Cortex of kidney (tissue), 1 donor: ENCODE measurements around the gene TIMM22.

Experiments used
- DNase-seq: peaks from one replicate; lab custom pipeline; 2025; lab: John Stamatoyannopoulos, UW

TIMM22 gene

DNA sequence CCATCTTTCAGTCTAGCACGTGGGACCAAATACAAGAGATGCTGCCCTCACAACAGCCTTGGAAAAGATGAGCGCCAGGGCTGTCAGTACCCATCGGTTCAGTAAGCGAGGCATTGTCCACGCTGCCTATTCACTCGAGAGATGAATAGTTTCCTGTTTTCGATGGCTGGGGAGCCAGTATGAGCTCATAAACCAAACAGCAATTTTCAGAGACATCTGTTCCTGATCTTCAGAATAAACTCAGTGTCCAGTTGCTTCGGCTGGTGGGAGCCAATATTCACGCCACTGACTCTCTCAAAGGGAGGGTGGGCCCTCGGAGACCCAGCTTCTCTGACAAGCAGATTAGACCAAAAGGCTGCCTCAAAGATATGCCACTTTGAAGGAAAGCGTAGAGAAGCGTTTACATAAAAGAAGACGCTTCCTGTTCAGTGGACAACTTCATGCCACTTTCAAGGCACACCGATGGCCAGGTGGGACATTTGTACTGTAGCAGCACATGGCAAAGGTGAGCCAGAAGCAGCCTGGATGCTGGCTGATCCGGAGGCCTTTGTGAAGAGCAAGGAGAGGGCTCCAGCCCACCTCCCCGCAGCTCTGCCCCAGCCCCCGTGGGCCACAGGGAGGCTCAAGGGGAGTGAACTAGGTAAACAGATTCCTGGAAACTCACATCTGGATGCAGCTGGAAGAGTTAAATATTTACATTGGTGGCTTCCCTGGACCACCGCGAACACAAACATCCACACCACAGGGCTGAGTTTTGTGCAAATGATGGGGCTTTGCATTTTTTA, 6.0 kb downstream of the TIMM22 start:
- no peak for DNase-seq

DNA sequence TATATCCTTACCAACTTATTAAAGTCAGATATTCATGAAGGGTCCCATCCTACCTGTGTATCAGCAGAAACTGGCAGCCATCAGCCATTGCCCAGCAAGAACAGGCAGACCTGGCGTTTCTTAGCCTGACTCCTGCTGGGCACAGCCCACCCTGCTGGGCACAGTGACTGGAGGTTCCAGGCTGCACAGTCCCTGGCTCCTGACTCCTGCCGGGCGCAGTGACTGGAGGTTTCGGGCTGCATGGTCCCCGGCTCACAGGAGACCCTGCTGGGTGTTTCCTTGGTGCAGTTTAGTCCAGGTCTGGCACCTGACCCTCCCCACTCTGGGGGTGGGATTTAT, 6.7 kb downstream of the TIMM22 start:
- DNase-seq = no peak

DNA sequence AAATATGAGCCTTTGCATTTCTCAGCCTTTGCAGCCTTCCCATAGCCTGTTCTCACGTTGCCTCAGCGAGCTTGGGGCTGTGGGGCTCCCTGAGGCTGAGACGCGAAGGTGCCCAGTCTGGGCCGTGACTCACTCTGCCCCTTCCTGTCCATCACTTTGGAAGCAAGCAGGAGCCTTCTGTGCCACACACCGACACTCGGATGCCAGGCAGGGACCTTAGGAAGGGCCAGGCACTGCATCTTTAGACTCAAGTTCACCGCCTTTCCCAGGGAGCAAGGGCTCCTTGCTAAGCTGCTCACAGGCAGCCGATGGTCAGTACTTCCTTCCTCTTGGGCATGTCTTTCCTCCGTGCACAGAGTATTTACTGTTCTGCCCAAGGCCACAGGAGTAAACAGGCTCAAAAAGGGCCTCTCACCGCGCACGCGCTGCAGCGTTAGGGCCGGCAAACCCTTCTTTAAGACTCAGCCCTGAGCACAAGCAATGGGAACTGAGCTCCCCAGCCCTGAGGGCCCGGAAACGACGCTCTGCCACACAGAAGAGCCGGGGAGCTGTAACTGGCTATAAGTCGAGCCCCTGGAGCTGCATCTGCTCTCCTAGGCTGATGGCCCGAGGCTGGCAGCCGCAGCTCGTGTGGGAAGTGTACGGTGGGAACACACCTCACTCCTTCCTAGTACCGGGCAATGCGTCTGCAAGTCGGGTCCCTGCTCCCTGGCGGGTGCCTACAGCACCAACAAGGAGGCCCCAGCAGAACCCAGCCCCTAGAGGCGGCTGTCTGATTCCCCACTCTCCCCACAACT, 7.2 kb downstream of the TIMM22 start:
- DNase-seq = no peak

DNA sequence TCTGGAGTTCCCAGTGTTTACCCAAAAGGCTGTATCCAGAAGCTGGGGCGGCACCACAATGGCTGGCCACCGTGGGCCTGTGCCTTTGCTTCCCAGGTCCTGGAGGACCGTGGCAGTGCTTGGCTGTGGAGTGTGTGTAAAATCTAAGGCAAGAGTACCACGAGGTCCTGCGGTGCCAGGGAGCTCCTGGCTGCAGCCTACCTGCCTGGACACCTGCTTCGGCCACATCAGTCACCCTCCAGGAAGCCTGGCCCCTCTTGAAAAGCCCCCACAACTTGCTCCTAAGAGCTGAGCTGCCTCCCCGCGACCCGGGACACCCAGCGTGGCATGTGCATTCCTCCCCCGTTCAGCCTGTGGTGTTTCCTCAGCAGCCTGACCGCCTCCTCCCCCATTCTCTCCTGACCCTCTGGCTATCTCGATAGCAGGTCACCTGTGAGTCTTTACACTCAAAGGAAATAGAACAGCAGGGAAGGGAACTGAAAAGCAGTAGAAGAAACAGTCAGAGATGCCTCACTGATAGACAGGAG, 7.9 kb downstream of the TIMM22 start:
- DNase-seq = no peak

DNA sequence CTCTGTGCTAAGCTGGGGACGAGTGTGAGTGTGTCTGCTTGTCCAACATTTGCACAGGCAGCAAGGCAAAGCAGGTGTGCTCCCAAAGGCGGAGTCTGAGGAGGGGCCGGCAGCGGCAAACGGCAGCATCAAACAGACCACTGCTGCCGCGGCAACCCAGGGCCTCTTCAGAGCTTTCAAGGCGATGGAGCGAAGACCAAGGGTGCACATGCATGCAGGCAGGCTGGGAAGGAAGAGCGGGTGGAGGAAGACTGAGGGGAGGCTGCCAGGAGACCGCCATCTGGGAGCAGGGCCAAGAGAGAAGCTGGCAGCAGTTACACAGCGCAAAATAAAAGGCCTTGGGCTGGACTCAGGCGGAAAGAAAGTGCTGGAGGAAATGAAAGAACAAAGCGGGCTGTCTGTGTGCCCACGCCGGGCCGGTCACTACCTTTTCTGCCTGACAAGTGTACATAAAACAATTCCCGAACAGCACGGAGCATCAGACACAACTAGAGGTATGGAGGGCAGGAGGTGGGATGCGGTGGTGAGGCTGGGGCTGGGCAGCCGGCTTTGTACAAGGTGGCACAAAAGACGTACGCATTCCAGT, 8.5 kb downstream of the TIMM22 start:
- DNase-seq = no peak

DNA sequence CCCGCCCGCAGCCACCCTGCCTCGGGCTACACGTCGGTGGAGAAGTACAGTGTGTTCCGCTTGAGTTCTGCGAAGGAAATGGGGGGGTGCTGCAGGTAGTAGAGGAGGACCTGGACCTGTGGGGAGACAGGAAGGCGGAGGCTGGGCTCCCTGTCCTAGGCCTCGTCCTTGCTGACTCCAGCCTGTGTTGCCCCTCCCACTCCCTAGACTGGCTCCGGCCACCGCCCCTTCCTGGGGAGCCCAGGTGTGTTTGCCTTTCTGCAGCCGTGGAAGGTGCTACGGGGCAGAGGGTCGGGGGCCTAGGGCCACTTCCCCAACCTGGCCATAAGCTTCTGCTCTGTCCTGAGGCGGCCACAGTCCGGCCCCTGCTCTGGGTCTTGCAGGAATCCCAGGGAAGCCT, 9.1 kb downstream of the TIMM22 start:
- no peak for DNase-seq

DNA sequence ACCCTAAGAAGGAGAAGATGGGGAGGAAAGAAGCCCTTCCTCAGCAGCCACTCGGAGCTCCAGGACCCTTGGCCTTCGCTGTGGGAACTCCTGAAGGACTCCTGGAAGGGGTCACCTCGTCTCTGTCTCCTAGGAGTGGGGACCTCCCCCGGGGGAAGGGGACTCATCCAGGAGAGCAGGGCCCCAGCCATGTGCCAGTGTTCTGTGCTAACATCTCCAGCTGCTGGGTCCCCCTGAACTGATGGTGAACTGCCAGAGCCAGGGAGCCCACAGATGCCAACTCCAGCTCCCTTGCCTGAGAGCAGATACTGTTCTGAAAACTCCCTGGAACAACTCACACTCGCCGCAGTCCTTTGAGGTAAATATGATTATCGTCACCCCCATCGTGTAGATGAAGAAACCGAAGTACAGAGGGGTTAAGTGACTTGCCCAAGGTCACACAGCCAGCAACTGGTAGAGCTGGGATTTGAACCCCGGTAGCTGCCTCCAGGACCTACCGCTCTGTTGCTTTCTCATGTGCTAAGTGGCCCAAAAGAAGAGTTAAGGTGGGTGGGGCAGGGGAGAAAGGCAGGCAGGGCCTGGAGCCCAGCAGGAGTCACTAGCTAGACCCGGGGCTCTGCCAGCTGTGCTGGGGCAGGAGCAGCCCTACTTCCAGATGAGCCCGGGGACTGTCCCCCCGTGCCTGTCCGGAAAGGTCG, 10.5 kb downstream of the TIMM22 start:
- no peak for DNase-seq

DNA sequence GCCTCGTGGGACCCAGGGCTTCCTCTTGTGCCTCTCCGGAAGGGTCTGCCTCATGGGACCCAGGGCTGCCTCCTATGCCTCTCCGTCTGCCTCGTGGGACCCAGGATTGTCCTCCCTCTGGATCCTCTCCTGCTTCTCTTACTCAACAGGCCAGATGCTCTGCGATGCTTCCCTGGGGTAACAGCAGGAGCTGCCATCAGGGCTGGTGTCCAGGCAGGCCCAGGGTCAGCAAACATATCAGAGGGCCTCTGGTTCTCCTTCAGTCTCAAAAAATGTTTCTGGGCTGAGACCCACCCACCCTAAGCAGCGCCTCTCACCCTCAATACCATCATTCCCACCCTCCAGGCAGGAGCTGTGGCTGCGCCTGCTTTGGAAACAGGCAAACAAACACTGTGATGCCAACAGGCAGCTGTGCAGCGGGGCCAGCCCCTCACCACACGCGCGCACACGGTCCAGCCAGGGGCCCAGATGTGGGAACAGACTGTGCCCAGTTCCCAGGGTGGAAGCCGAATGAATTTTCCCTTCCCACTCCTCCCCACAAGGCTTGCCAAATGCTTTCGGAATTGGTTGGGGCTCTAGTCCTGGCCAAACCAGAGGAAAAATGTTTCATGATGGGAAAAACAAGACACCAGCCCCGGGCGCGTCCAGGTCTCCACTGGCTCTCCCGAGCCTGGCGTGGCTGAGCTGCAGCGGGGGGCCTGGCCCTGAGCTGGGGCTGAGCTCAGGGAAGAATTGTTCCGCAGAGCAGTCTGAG, 11.3 kb downstream of the TIMM22 start:
- DNase-seq = no peak

DNA sequence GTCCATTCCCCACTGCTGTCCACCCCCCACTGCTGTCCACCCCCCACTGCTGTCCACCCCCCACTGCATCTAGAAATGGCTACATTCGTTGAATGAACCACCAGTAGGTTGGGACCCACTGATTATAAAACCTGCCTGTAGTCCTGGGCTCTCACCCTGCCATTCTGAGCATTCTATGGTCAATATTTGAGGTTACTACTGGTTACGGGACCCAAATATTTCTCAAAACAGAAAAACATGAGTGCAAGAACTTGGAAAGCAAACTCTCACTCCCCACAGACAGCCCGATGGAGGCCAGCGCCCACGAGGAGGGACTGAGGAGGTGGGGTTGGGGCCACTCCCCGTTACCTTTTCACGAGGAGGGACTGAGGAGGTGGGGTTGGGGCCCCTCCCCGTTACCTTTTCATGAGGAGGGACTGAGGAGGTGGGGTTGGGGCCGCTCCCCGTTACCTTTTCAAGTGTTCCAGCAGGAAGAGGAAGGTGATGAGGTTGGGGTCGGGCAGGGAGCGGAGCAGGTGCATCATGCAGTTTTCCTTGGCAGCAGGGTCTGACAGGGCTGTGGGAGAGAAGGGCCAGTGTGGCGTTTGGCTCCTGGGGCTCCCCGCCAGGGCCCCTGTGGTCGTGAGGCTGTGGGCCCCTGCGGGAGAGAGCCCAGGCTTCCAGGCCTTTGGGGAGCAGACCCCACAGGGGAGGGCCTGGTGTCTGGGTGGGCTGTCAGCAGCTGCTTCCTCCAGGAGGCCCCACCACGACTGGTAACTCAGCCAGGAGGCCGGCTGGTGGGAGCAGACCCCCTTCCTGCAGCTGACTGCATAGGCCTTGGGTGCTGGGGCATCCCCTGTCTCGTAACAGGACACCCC, 12.5 kb downstream of the TIMM22 start:
- no peak for DNase-seq

DNA sequence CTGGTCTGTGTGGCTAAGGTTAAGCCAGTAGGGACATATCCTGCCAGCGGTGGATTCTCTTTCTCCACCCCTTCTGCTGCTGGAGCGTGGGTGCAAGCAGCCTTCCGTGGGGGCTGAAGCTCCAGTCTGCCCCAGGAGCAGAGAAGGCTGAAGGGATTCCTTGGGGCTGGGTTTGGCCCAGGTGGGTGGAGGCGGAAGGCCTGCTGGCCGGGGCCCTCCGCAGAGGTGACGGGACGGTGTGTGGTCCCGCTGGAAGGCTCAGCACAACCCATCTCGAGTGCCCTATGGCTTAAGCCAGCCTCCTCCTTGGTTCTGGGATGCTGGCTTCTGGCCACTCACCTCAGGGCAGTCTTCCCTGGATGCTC, 13.1 kb downstream of the TIMM22 start:
- no peak for DNase-seq

DNA sequence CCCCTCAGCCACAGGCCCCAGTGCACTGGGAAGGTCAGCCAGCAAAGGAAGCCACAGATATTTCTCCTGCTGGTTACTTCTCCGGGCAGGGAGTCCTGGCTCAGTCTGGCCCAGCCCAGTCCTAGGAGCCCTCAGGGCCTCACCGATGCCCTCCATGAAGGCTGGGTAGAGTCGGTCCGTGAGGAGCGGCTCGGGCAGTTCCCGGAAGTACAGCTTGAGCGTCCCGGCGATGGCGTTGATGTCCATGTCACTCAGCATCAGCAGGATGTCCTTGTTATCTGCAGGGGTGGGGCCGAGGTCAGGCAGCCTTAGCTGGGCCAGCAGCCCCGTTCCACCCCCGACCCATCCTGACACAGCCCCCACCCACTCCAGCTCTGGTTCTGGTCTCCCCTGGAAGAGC, 13.7 kb downstream of the TIMM22 start:
- no peak for DNase-seq

DNA sequence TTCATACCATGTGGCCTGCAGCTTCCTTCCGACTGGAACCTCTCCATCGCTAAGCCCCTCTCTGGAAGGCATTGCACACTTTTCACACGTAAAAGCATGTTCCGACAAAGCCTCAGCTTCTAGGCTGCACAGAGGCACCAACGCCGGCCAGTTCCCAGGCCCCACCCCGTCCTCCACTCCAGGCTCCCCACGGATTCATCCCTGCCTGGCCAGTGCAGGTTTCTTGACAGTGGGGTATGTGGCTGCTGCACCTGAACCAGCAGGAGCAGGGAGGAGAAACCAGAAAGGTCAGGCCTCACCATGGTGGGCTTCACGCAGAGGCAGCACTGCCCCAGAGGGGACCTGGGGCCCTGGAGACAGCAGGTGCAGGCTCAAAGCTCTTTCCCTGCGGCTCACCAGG, 14.2 kb downstream of the TIMM22 start:
- DNase-seq = no peak

DNA sequence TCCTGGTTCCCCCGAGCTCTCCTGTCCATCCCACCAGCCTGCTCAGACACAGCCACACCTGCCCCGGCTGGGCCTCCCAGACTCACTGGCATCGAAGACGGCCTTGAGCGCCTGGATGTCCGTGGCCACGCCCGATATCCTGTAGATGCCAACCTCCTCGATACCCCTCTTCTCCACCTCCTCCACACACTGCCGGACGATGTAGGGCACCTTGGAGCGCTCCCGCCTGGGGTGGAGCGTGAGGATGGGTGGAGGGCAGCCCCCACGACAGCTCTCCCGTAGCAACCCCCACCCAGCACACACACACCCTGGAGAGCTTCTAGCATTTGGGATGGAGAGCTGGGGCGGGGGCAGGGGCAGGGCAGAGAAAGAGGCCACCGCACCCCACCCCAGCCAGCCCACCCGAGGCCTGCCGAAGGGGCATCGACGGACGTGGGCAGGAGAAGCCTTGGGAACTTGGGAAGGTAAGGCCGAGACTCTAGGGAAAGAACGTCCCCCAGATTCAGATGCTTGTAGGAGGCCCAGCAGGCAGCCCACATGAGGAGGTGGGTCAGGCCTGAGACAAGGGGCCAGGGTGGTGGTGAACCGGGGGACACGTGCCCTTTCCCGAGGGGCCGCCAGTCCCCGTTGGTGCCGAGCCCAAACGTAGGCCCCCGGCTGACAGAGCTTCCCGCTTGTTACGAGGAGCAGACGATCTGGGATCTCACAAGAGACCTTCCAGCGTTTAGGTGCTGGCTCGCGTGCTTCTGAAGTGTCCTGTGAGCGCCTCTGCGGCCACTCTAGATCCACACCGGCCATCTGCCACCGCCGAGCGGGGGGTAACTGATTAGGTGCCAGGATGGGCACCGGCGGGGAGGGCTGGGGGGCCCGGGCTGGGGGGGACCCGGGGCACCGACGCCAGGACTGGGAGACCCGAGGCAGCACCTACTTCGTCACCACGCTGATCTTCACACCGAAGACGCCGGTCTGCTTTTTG, 15.1 kb downstream of the TIMM22 start:
- DNase-seq = no peak

DNA sequence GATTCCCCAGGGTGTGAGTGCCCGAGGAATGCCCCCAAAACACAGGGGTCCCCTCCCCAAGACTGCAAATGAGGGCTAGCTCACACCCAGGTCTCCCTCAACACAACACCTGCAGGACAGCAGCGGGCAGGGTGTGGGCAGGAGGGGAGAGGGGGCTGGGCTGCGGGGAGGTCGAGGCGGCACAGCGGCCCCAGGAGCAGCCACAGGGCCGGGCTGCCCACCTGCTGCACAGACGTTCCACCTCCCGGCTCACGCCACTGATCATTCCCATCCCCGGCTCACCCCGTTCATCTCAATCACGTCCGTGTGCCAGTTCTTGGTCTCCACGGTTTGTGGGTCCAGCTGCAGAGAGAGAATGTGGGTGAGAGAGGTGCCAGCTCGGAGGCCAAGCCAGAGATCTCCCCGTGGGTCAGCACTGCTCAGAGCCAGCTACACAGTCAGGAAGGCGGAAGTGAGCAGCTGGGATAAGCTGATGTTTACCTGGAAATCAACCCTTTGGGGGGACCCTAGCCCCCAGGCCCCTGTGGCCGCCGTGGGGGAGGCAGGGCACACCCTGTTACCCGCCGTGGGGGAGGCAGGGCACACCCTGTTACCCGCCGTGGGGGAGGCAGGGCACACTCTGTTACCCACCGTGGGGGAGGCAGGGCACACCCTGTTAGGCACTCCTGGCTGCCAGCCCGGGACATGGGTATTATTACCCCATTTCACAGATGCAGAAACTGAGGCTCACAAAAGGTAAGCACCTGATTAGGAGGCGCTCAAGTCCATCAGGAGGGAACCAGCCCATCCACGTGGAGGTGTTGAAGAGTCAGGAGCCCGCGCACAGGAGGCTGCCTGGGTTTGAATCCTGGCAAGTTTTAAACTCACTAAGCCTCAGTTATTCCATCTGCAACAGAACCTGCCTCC, 16.1 kb downstream of the TIMM22 start:
- DNase-seq = no peak

DNA sequence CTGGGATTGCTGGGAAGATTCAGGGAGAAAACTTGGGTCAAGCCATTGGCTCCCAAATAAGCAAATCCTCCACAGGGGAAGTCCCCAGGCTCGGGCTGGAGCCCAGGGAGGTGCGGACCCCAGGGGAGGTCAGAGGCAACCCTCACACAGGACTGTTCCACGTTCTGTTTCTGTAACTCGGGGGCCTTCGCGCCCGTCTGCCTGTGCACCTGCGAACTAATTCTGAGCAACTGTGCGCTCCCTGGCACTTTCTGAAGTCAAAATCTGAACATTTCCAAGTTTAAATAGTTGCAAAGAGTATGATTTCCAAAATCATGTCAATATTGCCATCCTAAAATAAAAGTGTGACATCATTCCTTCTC, 16.8 kb downstream of the TIMM22 start:
- DNase-seq = no peak

DNA sequence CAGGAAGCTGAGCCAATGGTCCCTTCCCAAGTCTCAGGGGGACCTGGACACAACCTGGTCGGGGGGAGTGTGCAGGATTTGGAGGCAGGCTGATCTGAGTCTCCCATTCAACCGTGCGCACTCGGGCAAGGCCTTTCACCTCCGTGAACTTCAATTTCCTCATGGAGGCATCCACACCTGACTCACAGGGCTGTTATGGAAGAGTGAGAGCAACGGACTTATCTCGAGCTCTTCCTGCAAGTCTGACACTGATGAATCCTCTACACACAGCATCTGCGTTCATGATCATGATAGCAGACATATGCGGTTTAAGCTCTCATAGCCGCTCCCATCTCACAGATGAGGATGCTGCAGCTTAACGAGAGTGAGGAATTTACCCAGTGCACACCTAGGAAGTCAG, 21.6 kb downstream of the TIMM22 start:
- no peak for DNase-seq

DNA sequence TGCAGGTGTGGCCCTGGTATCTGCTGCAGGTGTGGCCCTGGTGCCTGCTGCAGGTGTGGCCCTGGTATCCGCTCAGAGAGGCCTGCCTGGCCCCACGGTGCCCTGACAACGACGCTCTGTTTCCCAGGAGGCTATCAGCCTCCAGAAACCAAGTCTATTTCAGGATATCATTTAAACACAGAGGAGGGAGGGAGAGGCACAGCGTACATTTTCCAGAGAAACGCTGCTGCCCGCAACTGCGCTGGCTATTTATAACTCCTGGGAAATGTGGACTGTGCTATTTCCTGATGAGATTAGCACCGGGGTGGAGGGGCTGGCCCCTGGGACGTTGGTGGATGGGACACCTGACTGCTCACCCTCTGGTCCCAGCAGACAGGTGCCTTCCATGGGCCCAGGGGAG, 22.5 kb downstream of the TIMM22 start:
- no peak for DNase-seq

DNA sequence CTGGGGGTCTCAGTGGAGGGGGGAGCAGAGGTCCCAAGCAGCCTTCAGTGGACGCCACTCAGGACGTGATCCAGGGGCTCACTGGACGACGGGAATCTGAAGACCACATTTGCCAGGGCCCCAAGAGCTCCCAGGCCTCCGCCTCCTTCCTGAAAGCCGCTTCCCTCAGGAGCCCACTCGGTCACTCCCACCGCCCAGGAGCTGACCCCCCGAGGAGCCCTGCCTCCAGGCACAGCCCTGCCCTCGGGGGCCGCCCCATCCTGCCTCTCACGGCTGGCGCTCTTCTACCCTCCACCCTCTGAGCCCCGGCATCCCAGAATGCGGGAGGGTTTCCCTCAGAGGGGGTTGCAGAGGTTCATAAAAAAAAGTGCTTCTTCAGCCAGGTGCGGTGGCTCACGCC, 24.2 kb downstream of the TIMM22 start:
- DNase-seq = no peak
